ENCODE measurements around the gene ZNF8. TPM values are rescaled to one million over a fixed set of nuclear protein-coding genes. Genes with fewer than 3 reads are reported as not detected.

The ZNF8 gene
- polyA plus RNA-seq (2013, experiment 1 of 2), result 2.2 TPM
- polyA plus RNA-seq (2013, experiment 2 of 2), result 1.9 TPM

- Histone ChIP-seq H3K27me3 (ENCODE audit: control insufficient read depth in 1 of 2, insufficient read depth in 1 of 2, low read length in 2 of 2) (no peaks in the 10 kb centered on the region), H2AFZ (ENCODE audit: low read depth, low read length) (peak within 1 kb of the TSS; percentile 47), H3K9ac (ENCODE audit: low read length) (peak within 1 kb of the TSS; percentile 98), H3K27ac (ENCODE audit: low read length, poor library complexity, severe bottlenecking) (peak within 1 kb of the TSS; percentile 94), H3K79me1 (replicated peaks; ENCODE audit: low read length, poor library complexity, severe bottlenecking) (peaks cover 9% of the 10 kb centered on the region), H2AK5ac (ENCODE audit: low read length, severe bottlenecking) (no peak within 1 kb of the TSS), H3K9me3 (ENCODE audit: control insufficient read depth, low read length) (peaks cover 30% of the 10 kb centered on the region), H3K4me1 (ENCODE audit: control insufficient read depth, insufficient read depth, low read depth, low read length) (peaks cover 6% of the 10 kb centered on the region), H3K23ac (ENCODE audit: low read length in 2 of 2) (peak within 1 kb of the TSS in 1 of 2 experiments; percentile 81), H2BK5ac (ENCODE audit: low read depth, low read length, poor library complexity, severe bottlenecking) (peak within 1 kb of the TSS; percentile 79), H3K4me2 (ENCODE audit: low read length, poor library complexity, severe bottlenecking) (peak within 1 kb of the TSS; percentile 84), H2BK120ac (ENCODE audit: low read depth, low read length) (peak within 1 kb of the TSS; percentile 64), H2BK15ac (ENCODE audit: low read depth, poor library complexity, severe bottlenecking) (peak within 1 kb of the TSS; percentile 73), H3K36me3 (ENCODE audit: control insufficient read depth in 1 of 2, insufficient read depth in 2 of 2, low read depth in 1 of 2, low read length in 2 of 2) (peaks cover 39 to 46% of the 10 kb centered on the region in 2 experiments), H3K4me3 (ENCODE audit: insufficient read depth in 1 of 2, low read depth in 1 of 2, low read length in 2 of 2) (peak within 1 kb of the TSS; percentile 88 to 97), H3K14ac (ENCODE audit: low read length in 2 of 2) (peak within 1 kb of the TSS in 1 of 2 experiments; percentile 99), H2BK12ac (ENCODE audit: low read length in 2 of 2) (peak within 1 kb of the TSS in 1 of 2 experiments; percentile 10), H4K91ac (ENCODE audit: low read length) (peak within 1 kb of the TSS; percentile 88), H3K18ac (ENCODE audit: low read depth in 1 of 2, low read length in 2 of 2) (peak within 1 kb of the TSS; percentile 87 to 97), H3K4ac (ENCODE audit: low read depth in 1 of 2, low read length in 2 of 2) (peak within 1 kb of the TSS; percentile 94 to 100), H4K8ac (ENCODE audit: low read length) (peak within 1 kb of the TSS; percentile 83)
- WGBS, result under 1% methylated on average over 38 of the region's 42 CpGs
- peak; percentile 99 for DNase-seq
These were observed at the start of gene ZNF8 for GRCh38 chr19:58278541-58279041. Gene ZNF8, plus strand, starts transcription at chr19:58278955. Its CDS starts 127 bp downstream, at chr19:58279082.

GRCh38 chr19:58229255-58229639 is 49.5 kb upstream of the ZNF8 start:
- no peak overlapping the region for H2AFZ ChIP-seq (ENCODE audit: low read depth, low read length)
- H3K23ac ChIP-seq (ENCODE audit: low read length in 2 of 2), result no peak overlapping the region
- H3K4me2 ChIP-seq (ENCODE audit: low read length, poor library complexity, severe bottlenecking), result peak overlapping the region; percentile 88
- H3K4ac ChIP-seq (ENCODE audit: low read depth in 1 of 2, low read length in 2 of 2), result peak overlapping the region in 1 of 2 experiments; percentile 5
- H4K8ac ChIP-seq (ENCODE audit: low read length), result no peak overlapping the region
- WGBS, result 3% methylated on average over 9 of the region's 13 CpGs
- H2BK12ac ChIP-seq (ENCODE audit: low read length in 2 of 2), result no peak overlapping the region
- H2BK120ac ChIP-seq (ENCODE audit: low read depth, low read length), result peak overlapping the region; percentile 61
- H4K91ac ChIP-seq (ENCODE audit: low read length), result peak overlapping the region; percentile 91
- no peak overlapping the region for H2BK5ac ChIP-seq (ENCODE audit: low read depth, low read length, poor library complexity, severe bottlenecking)
- H3K4me1 ChIP-seq (ENCODE audit: control insufficient read depth, insufficient read depth, low read depth, low read length), result peaks cover 12% of the 10 kb centered on the region
- no peak overlapping the region for H2AK5ac ChIP-seq (ENCODE audit: low read length, severe bottlenecking)
- peaks cover 49% of the 10 kb centered on the region for H3K9me3 ChIP-seq (ENCODE audit: control insufficient read depth, low read length)
- no peaks in the 10 kb centered on the region for H3K27me3 ChIP-seq (ENCODE audit: control insufficient read depth in 1 of 2, insufficient read depth in 1 of 2, low read length in 2 of 2)
- peak overlapping the region; percentile 87 for H3K9ac ChIP-seq (ENCODE audit: low read length)
- peak overlapping the region; percentile 85 to 87 for H3K4me3 ChIP-seq (ENCODE audit: insufficient read depth in 1 of 2, low read depth in 1 of 2, low read length in 2 of 2)
- peak overlapping the region in 1 of 2 experiments; percentile 87 for H3K18ac ChIP-seq (ENCODE audit: low read depth in 1 of 2, low read length in 2 of 2)
- H3K27ac ChIP-seq (ENCODE audit: low read length, poor library complexity, severe bottlenecking), result peak overlapping the region; percentile 13
- peak; percentile 26 for DNase-seq
- no peak overlapping the region for H3K14ac ChIP-seq (ENCODE audit: low read length in 2 of 2)
- H2BK15ac ChIP-seq (ENCODE audit: low read depth, poor library complexity, severe bottlenecking), result no peak overlapping the region
- H3K36me3 ChIP-seq (ENCODE audit: control insufficient read depth in 1 of 2, insufficient read depth in 2 of 2, low read depth in 1 of 2, low read length in 2 of 2), result peaks cover 42 to 45% of the 10 kb centered on the region in 2 experiments
- peaks cover 31% of the 10 kb centered on the region for H3K79me1 ChIP-seq (replicated peaks; ENCODE audit: low read length, poor library complexity, severe bottlenecking)

GRCh38 chr19:58237324-58237723 is 41.4 kb upstream of the ZNF8 start:
- peaks cover 47% of the 10 kb centered on the region for H3K79me1 ChIP-seq (replicated peaks; ENCODE audit: low read length, poor library complexity, severe bottlenecking)
- no peak for DNase-seq
- no peaks in the 10 kb centered on the region for H3K4me1 ChIP-seq (ENCODE audit: control insufficient read depth, insufficient read depth, low read depth, low read length)
- no peak overlapping the region for H3K4me2 ChIP-seq (ENCODE audit: low read length, poor library complexity, severe bottlenecking)
- H4K8ac ChIP-seq (ENCODE audit: low read length), result no peak overlapping the region
- H3K9ac ChIP-seq (ENCODE audit: low read length), result no peak overlapping the region
- no peak overlapping the region for H3K18ac ChIP-seq (ENCODE audit: low read depth in 1 of 2, low read length in 2 of 2)
- no peak overlapping the region for H3K23ac ChIP-seq (ENCODE audit: low read length in 2 of 2)
- no peak overlapping the region for H2BK5ac ChIP-seq (ENCODE audit: low read depth, low read length, poor library complexity, severe bottlenecking)
- H3K4ac ChIP-seq (ENCODE audit: low read depth in 1 of 2, low read length in 2 of 2), result no peak overlapping the region
- H2BK120ac ChIP-seq (ENCODE audit: low read depth, low read length), result no peak overlapping the region
- peaks cover 74% of the 10 kb centered on the region for H3K9me3 ChIP-seq (ENCODE audit: control insufficient read depth, low read length)
- H2AK5ac ChIP-seq (ENCODE audit: low read length, severe bottlenecking), result no peak overlapping the region
- no peak overlapping the region for H3K14ac ChIP-seq (ENCODE audit: low read length in 2 of 2)
- no peaks in the 10 kb centered on the region for H3K27me3 ChIP-seq (ENCODE audit: control insufficient read depth in 1 of 2, insufficient read depth in 1 of 2, low read length in 2 of 2)
- no peak overlapping the region for H2BK15ac ChIP-seq (ENCODE audit: low read depth, poor library complexity, severe bottlenecking)
- peaks cover 74 to 78% of the 10 kb centered on the region in 2 experiments for H3K36me3 ChIP-seq (ENCODE audit: control insufficient read depth in 1 of 2, insufficient read depth in 2 of 2, low read depth in 1 of 2, low read length in 2 of 2)
- H2AFZ ChIP-seq (ENCODE audit: low read depth, low read length), result no peak overlapping the region
- no peak overlapping the region for H3K27ac ChIP-seq (ENCODE audit: low read length, poor library complexity, severe bottlenecking)
- 98% methylated on average over 10 of the region's 10 CpGs for WGBS
- no peak overlapping the region for H4K91ac ChIP-seq (ENCODE audit: low read length)
- H2BK12ac ChIP-seq (ENCODE audit: low read length in 2 of 2), result no peak overlapping the region
- H3K4me3 ChIP-seq (ENCODE audit: insufficient read depth in 1 of 2, low read depth in 1 of 2, low read length in 2 of 2), result no peak overlapping the region

- Histone ChIP-seq H3K4me2 (ENCODE audit: low read length, poor library complexity, severe bottlenecking) (no peak overlapping the region), H3K14ac (ENCODE audit: low read length in 2 of 2) (no peak overlapping the region), H2BK15ac (ENCODE audit: low read depth, poor library complexity, severe bottlenecking) (no peak overlapping the region), H3K27me3 (ENCODE audit: control insufficient read depth in 1 of 2, insufficient read depth in 1 of 2, low read length in 2 of 2) (no peaks in the 10 kb centered on the region), H2BK120ac (ENCODE audit: low read depth, low read length) (no peak overlapping the region), H2AFZ (ENCODE audit: low read depth, low read length) (no peak overlapping the region), H2AK5ac (ENCODE audit: low read length, severe bottlenecking) (no peak overlapping the region), H3K36me3 (ENCODE audit: control insufficient read depth in 1 of 2, insufficient read depth in 2 of 2, low read depth in 1 of 2, low read length in 2 of 2) (peaks cover 86 to 96% of the 10 kb centered on the region in 2 experiments), H3K18ac (ENCODE audit: low read depth in 1 of 2, low read length in 2 of 2) (no peak overlapping the region), H3K23ac (ENCODE audit: low read length in 2 of 2) (no peak overlapping the region), H3K4ac (ENCODE audit: low read depth in 1 of 2, low read length in 2 of 2) (no peak overlapping the region), H2BK5ac (ENCODE audit: low read depth, low read length, poor library complexity, severe bottlenecking) (no peak overlapping the region), H2BK12ac (ENCODE audit: low read length in 2 of 2) (no peak overlapping the region), H4K91ac (ENCODE audit: low read length) (no peak overlapping the region), H4K8ac (ENCODE audit: low read length) (no peak overlapping the region), H3K9me3 (ENCODE audit: control insufficient read depth, low read length) (peaks cover 88% of the 10 kb centered on the region), H3K27ac (ENCODE audit: low read length, poor library complexity, severe bottlenecking) (no peak overlapping the region), H3K9ac (ENCODE audit: low read length) (no peak overlapping the region), H3K4me3 (ENCODE audit: insufficient read depth in 1 of 2, low read depth in 1 of 2, low read length in 2 of 2) (peak overlapping the region in 1 of 2 experiments; percentile 36), H3K79me1 (replicated peaks; ENCODE audit: low read length, poor library complexity, severe bottlenecking) (peaks cover 44% of the 10 kb centered on the region), H3K4me1 (ENCODE audit: control insufficient read depth, insufficient read depth, low read depth, low read length) (no peaks in the 10 kb centered on the region)
- 97% methylated on average over 5 of the region's 6 CpGs for whole genome bisulfite sequencing
- DNase-seq, result no peak
These were observed 35.4 kb upstream of the ZNF8 start for GRCh38 chr19:58243351-58243750.
